ENCODE data around the gene EPHA7. TPM values are rescaled to one million over a fixed set of nuclear protein-coding genes. Genes with fewer than 3 reads are reported as not detected.

The EPHA7 gene
- polyA plus RNA-seq, 1 donor (not counting 4 experiments of a cell fraction or from before 2014, with no cell fraction given) = not detected

DNA sequence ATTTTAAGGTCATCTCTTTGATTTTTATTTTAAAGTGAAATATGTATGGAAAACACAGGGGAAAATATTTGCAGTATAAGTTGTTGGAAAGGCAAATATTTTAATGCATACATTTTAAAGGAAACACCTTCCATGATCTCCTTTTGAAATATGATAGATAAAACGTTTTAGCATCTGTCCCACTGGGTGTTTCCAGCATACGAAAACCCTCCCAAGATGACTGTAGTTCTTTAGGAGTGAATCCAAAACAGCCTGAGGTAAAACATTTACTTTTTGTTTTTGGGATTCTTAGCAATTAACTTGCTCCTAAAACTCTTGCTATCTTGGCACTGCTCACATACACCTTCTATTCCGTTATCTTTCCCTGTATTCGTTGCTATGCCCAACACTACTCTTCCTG, 210.0 kb downstream of the EPHA7 start:
- no peaks in the 10 kb centered on the region for H3K9me3 ChIP-seq (ENCODE audit: control insufficient read depth, low read depth, low read length)
- H3K4me1 ChIP-seq (ENCODE audit: control insufficient read depth, extremely low read depth, insufficient read depth, low read length) = no peaks in the 10 kb centered on the region
- H4K20me1 ChIP-seq (ENCODE audit: control insufficient read depth, extremely low read depth, insufficient read depth, low read length) = no peaks in the 10 kb centered on the region
- H3K79me2 ChIP-seq (ENCODE audit: control insufficient read depth, insufficient read depth, low read length) = no peaks in the 10 kb centered on the region
- no peak for DNase-seq (ENCODE audit: low read depth, low spot score)
- dilution Hi-C loops (cut with MboI; ENCODE audit: extremely low pct_ligation_motif_present, low sequenced_read_pairs) = no loop called here
- H3K27ac ChIP-seq (ENCODE audit: control insufficient read depth, insufficient read depth, low read length) = no peak overlapping the region
- H3K9ac ChIP-seq (ENCODE audit: control insufficient read depth, extremely low read depth, insufficient read depth, low read length) = no peak overlapping the region
- no peak overlapping the region for H2AFZ ChIP-seq (ENCODE audit: control insufficient read depth, low read length)
- no peak overlapping the region for H3K4me2 ChIP-seq (ENCODE audit: control insufficient read depth, extremely low read depth, insufficient read depth, low read depth, low read length)
- H3K4me3 ChIP-seq (ENCODE audit: control insufficient read depth in 2 of 3, extremely low read depth in 1 of 3, insufficient read depth in 2 of 3, low read depth in 1 of 3, low read length in 3 of 3) = no peak overlapping the region
- no peaks in the 10 kb centered on the region for H3K36me3 ChIP-seq (ENCODE audit: control insufficient read depth in 2 of 2, extremely low read depth in 1 of 2, insufficient read depth in 2 of 2, low read length in 2 of 2)
- no peaks in the 10 kb centered on the region for H3K9me1 ChIP-seq (ENCODE audit: control insufficient read depth, extremely low read depth, insufficient read depth, low read length)
- TF ChIP-seq, protein P1, sequence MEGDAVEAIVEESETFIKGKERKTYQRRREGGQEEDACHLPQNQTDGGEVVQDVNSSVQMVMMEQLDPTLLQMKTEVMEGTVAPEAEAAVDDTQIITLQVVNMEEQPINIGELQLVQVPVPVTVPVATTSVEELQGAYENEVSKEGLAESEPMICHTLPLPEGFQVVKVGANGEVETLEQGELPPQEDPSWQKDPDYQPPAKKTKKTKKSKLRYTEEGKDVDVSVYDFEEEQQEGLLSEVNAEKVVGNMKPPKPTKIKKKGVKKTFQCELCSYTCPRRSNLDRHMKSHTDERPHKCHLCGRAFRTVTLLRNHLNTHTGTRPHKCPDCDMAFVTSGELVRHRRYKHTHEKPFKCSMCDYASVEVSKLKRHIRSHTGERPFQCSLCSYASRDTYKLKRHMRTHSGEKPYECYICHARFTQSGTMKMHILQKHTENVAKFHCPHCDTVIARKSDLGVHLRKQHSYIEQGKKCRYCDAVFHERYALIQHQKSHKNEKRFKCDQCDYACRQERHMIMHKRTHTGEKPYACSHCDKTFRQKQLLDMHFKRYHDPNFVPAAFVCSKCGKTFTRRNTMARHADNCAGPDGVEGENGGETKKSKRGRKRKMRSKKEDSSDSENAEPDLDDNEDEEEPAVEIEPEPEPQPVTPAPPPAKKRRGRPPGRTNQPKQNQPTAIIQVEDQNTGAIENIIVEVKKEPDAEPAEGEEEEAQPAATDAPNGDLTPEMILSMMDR (optimal IDR thresholded peaks at IDR 0.05 in 1 of 3, IDR thresholded peaks at IDR 0.05 in 1 of 3, conservative IDR thresholded peaks at IDR 0.05 in 1 of 3; ENCODE audit: extremely low read depth in 1 of 3, insufficient read depth in 2 of 3, low read length in 3 of 3) = no peak
- no peak for TF ChIP-seq EZH2 (IDR thresholded peaks at IDR 0.05; ENCODE audit: low read length)
- H3K27me3 ChIP-seq (ENCODE audit: control insufficient read depth, extremely low read depth, insufficient read depth, low read length) = no peaks in the 10 kb centered on the region
- no peak for FAIRE-seq

DNA sequence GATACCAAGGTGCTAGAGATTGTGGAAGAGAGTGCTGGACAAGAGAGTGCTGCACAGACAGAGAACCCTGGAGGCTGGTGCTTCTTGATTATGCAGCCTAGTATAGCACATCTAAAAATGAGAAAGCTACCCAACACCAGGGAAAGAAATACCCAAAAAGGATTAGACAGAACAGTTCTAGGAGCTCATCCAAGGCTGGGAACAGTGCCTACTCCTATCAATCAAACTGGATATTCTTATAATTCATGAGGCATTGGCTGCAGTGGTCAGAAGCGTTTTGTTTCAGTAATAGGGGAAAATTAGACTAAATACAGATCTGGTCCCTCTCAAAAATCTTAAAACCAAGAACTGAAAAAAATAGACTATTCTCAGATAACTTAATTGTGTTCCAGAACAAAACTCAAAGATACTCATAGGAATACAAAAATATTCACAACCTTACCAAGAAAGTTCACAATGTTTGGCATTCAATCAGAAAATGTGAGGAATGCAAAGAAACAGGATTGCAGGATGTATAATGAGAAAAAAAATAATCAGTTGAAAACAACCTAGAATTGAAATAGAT, 222.9 kb downstream of the EPHA7 start:
- no peak for FAIRE-seq
- Histone ChIP-seq H2AFZ (ENCODE audit: control insufficient read depth, low read length) (no peak overlapping the region), H3K9ac (ENCODE audit: control insufficient read depth, extremely low read depth, insufficient read depth, low read length) (no peak overlapping the region), H3K79me2 (ENCODE audit: control insufficient read depth, insufficient read depth, low read length) (no peaks in the 10 kb centered on the region), H3K4me2 (ENCODE audit: control insufficient read depth, extremely low read depth, insufficient read depth, low read depth, low read length) (no peak overlapping the region), H3K27ac (ENCODE audit: control insufficient read depth, insufficient read depth, low read length) (no peak overlapping the region), H3K9me3 (ENCODE audit: control insufficient read depth, low read depth, low read length) (no peaks in the 10 kb centered on the region), H3K4me3 (ENCODE audit: control insufficient read depth in 2 of 3, extremely low read depth in 1 of 3, insufficient read depth in 2 of 3, low read depth in 1 of 3, low read length in 3 of 3) (no peak overlapping the region), H4K20me1 (ENCODE audit: control insufficient read depth, extremely low read depth, insufficient read depth, low read length) (no peaks in the 10 kb centered on the region), H3K9me1 (ENCODE audit: control insufficient read depth, extremely low read depth, insufficient read depth, low read length) (no peaks in the 10 kb centered on the region), H3K4me1 (ENCODE audit: control insufficient read depth, extremely low read depth, insufficient read depth, low read length) (no peaks in the 10 kb centered on the region), H3K27me3 (ENCODE audit: control insufficient read depth, extremely low read depth, insufficient read depth, low read length) (no peaks in the 10 kb centered on the region), H3K36me3 (ENCODE audit: control insufficient read depth in 2 of 2, extremely low read depth in 1 of 2, insufficient read depth in 2 of 2, low read length in 2 of 2) (no peaks in the 10 kb centered on the region)
- dilution Hi-C loops (cut with MboI; ENCODE audit: extremely low pct_ligation_motif_present, low sequenced_read_pairs) = no loop called here
- no peak for DNase-seq (ENCODE audit: low read depth, low spot score)
- TF ChIP-seq EZH2 (IDR thresholded peaks at IDR 0.05; ENCODE audit: low read length) = no peak
- TF ChIP-seq, protein P1 (optimal IDR thresholded peaks at IDR 0.05 in 1 of 3, IDR thresholded peaks at IDR 0.05 in 1 of 3, conservative IDR thresholded peaks at IDR 0.05 in 1 of 3; ENCODE audit: extremely low read depth in 1 of 3, insufficient read depth in 2 of 3, low read length in 3 of 3) = no peak

Data from keratinocyte (primary cell).